Keratinocyte (primary cell): ENCODE data around the gene ARID3B. TPM values are rescaled to one million over a fixed set of nuclear protein-coding genes. Genes with fewer than 3 reads are reported as not detected.
A peak's percentile ranks its signal among the peaks of the same experiment; 100 is the strongest.

Experiments
- DNase-seq: peaks from one replicate; pipeline ENCODE4 v3.0.0-alpha.2; 2011; ENCODE audit warnings: low read depth, missing footprints, low spot score
- FAIRE-seq: peaks from 2 replicates; lab custom pipeline; 2011; peaks lifted over from hg19 to GRCh38; lab: Jason Lieb, UNC
- H2AFZ ChIP-seq: 2 replicates; pipeline ENCODE4 v1.6.0; 2012; ENCODE audit warnings: low read length, control low read depth, inconsistent platforms; ENCODE audit not compliant: control insufficient read depth
- H3K27ac ChIP-seq: 2 replicates; pipeline ENCODE4 v1.5.1; 2011; ENCODE audit warnings: low read length; ENCODE audit not compliant: control insufficient read depth, insufficient read depth
- H3K27me3 ChIP-seq: 3 replicates; pipeline ENCODE4 v1.6.0; 2011; ENCODE audit warnings: low read length; ENCODE audit not compliant: control insufficient read depth, insufficient read depth; ENCODE audit errors: extremely low read depth
- H3K36me3 ChIP-seq, 2 experiments: 2 replicates in 1 of 2; 3 replicates in 1 of 2; pipeline ENCODE4 v1.5.1; 2011; ENCODE audit warnings: low read length in 2 of 2, mild to moderate bottlenecking in 1 of 2; ENCODE audit not compliant: control insufficient read depth in 2 of 2, insufficient read depth in 2 of 2; ENCODE audit errors: extremely low read depth in 1 of 2
- H3K4me1 ChIP-seq: 3 replicates; pipeline ENCODE4 v1.5.1; 2011; ENCODE audit warnings: low read length; ENCODE audit not compliant: control insufficient read depth, insufficient read depth; ENCODE audit errors: extremely low read depth
- H3K4me2 ChIP-seq: 3 replicates; pipeline ENCODE4 v1.6.0; 2011; ENCODE audit warnings: low read depth, low read length; ENCODE audit not compliant: control insufficient read depth, insufficient read depth; ENCODE audit errors: extremely low read depth
- H3K4me3 ChIP-seq, 3 experiments: fragments of 200-600 bp in 1 of 3; sonication (generic) in 1 of 3; 2 replicates in 2 of 3; 3 replicates in 1 of 3; pipeline ENCODE4 v1.5.1; 2011 to 2016; ENCODE audit warnings: low read length in 3 of 3, mild to moderate bottlenecking in 3 of 3, control low read depth in 2 of 3, inconsistent platforms in 1 of 3, low read depth in 1 of 3, mixed read lengths in 1 of 3, mixed run types in 1 of 3, moderate library complexity in 1 of 3; ENCODE audit not compliant: control insufficient read depth in 2 of 3, insufficient read depth in 2 of 3; ENCODE audit errors: extremely low read depth in 1 of 3
- H3K79me2 ChIP-seq: 2 replicates; pipeline ENCODE4 v1.6.0; 2012; ENCODE audit warnings: low read length; ENCODE audit not compliant: control insufficient read depth, insufficient read depth
- H3K9ac ChIP-seq: 3 replicates; pipeline ENCODE4 v1.6.0; 2011; ENCODE audit warnings: low read length; ENCODE audit not compliant: control insufficient read depth, insufficient read depth; ENCODE audit errors: extremely low read depth
- H3K9me1 ChIP-seq: 3 replicates; pipeline ENCODE4 v1.6.0; 2011; ENCODE audit warnings: low read length; ENCODE audit not compliant: control insufficient read depth, insufficient read depth; ENCODE audit errors: extremely low read depth
- H3K9me3 ChIP-seq: 2 replicates; pipeline ENCODE4 v1.5.1; 2012; ENCODE audit warnings: low read depth, low read length; ENCODE audit not compliant: control insufficient read depth
- H4K20me1 ChIP-seq: 3 replicates; pipeline ENCODE4 v1.6.0; 2011; ENCODE audit warnings: low read length; ENCODE audit not compliant: control insufficient read depth, insufficient read depth; ENCODE audit errors: extremely low read depth
- EZH2 ChIP-seq: IDR thresholded peaks from one replicate; pipeline ENCODE4 v1.6.1; 2012; ENCODE audit warnings: inconsistent platforms, mild to moderate bottlenecking, low read length, moderate library complexity
- dilution Hi-C: fragments of 300-500 bp; cut with MboI; formaldehyde crosslinking; loops from one replicate; pipeline ENCODE4 v1.7.0; 2020; ENCODE audit warnings: low sequenced_read_pairs; ENCODE audit not compliant: extremely low pct_ligation_motif_present
- polyA plus RNA-seq, 5 experiments: library from polyadenylated mRNA; depleted of rRNA in 3 of 5; stranded (reverse) in 3 of 5; stranded (forward) in 1 of 5; unstranded in 1 of 5; fragments of >200 nt; gene quantifications; 1 replicate in 1 of 5; 2 replicates in 3 of 5; 3 replicates in 1 of 5; pipeline versions ENCODE4 v1.2.1 to v1.2.3, GENCODE V29; 2011 to 2012; ENCODE audit warnings: missing spikeins in 2 of 5, low read depth in 1 of 5, low replicate concordance in 1 of 5
- TF ChIP-seq, protein P1 (sequence below), 3 experiments: IDR thresholded peaks in 1 of 3; conservative IDR thresholded peaks in 1 of 3; optimal IDR thresholded peaks in 1 of 3; 2 replicates in 2 of 3; 3 replicates in 1 of 3; pipeline versions ENCODE3 to v1.5.1; 2011; ENCODE audit warnings: low read length in 3 of 3, mild to moderate bottlenecking in 3 of 3, moderate library complexity in 2 of 3, control low read depth in 1 of 3, inconsistent platforms in 1 of 3; ENCODE audit not compliant: insufficient read depth in 2 of 3; ENCODE audit errors: extremely low read depth in 1 of 3

Gene ARID3B
- polyA plus RNA-seq, 1 donor (not counting 4 experiments of a cell fraction or from before 2014, with no cell fraction given), result 3.6 TPM

DNA sequence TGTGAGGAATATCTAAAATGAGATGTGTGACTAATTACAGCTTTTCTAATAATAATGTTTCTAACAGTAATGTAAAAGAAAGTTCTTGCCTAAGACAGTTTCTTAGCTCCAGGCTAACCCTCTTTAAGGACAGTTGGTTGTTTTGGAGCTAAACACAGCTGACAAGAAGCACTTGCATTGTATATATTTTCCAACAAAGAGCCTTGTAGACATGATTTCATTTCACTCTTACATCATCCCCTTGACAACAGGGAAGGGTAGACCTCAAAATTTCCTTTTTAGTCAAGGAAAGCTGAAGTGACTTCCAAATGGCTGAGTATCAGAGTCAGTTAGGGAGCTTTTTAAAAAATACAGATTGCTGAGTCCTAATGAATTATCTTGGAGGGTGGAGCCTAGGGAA lies 4.1 kb downstream of the ARID3B start:
- Histone ChIP-seq H3K9me1 (no peaks in the 10 kb centered on the region), H4K20me1 (peaks cover 22% of the 10 kb centered on the region), H3K27me3 (no peaks in the 10 kb centered on the region), H3K9ac (no peak overlapping the region), H3K36me3 (peaks cover 5 to 7% of the 10 kb centered on the region in 2 experiments), H3K79me2 (peaks cover 15% of the 10 kb centered on the region), H3K27ac (no peak overlapping the region), H3K9me3 (no peaks in the 10 kb centered on the region), H3K4me2 (no peak overlapping the region), H3K4me1 (peaks cover 35% of the 10 kb centered on the region), H2AFZ (no peak overlapping the region), H3K4me3 (no peak overlapping the region)
- DNase-seq, result no peak
- no peak for FAIRE-seq
- TF ChIP-seq, protein P1, sequence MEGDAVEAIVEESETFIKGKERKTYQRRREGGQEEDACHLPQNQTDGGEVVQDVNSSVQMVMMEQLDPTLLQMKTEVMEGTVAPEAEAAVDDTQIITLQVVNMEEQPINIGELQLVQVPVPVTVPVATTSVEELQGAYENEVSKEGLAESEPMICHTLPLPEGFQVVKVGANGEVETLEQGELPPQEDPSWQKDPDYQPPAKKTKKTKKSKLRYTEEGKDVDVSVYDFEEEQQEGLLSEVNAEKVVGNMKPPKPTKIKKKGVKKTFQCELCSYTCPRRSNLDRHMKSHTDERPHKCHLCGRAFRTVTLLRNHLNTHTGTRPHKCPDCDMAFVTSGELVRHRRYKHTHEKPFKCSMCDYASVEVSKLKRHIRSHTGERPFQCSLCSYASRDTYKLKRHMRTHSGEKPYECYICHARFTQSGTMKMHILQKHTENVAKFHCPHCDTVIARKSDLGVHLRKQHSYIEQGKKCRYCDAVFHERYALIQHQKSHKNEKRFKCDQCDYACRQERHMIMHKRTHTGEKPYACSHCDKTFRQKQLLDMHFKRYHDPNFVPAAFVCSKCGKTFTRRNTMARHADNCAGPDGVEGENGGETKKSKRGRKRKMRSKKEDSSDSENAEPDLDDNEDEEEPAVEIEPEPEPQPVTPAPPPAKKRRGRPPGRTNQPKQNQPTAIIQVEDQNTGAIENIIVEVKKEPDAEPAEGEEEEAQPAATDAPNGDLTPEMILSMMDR (optimal IDR thresholded peaks at IDR 0.05 in 1 of 3, IDR thresholded peaks at IDR 0.05 in 1 of 3, conservative IDR thresholded peaks at IDR 0.05 in 1 of 3; ENCODE audit: extremely low read depth in 1 of 3, insufficient read depth in 2 of 3, low read length in 3 of 3), result no peak
- no peak for TF ChIP-seq EZH2
- dilution Hi-C loops, result no loop called here

DNA sequence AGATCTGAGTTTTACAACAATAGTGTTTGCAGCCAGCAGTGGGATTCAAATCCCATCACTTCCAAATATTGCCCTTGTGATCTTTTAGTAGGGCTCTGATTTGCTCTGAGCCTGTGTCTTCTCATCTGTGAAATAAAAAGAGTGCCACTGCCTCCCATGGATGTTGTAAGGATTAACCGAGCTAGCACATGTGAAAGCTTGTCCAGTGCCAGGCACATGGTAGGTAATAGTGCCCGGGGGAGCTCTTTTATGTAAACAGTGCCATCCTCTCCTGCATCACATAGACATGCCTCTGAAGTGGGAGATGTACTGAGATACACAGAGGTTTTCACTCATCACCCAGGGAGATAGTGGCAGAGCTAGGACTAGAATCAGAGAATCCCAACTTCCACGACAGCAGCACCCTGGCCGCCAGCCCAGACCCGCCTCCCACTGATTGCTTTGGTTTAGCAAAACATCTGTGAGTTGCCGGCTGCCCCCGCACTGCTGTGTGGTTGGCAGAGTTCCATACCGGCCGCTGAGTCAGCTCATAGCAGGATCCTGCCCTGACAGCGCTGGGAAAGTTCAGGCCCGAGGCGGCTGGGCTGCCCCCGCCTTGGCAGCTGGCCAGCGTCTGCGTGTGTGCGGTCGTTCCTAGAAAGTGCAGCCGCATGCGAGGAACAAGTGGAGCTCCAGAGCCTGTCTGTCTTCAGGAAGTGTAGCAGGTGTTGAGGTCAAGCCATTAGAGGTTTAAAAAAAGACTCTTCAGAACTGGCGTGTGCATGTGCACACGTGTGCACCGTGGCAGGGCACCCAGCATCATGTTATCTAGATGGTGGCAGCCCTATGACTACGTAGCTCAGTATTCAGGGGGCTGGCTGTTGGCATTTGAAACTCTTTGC lies 5.0 kb downstream of the ARID3B start:
- H3K79me2 ChIP-seq, result peaks cover 15% of the 10 kb centered on the region
- peaks cover 22% of the 10 kb centered on the region for H4K20me1 ChIP-seq

More for the DNA sequence above, 5.0 kb downstream of the ARID3B start:
- DNase-seq, result peak; percentile 93
- Histone ChIP-seq H3K9me1 (no peaks in the 10 kb centered on the region), H3K27ac (peak overlapping the region; percentile 38), H3K4me1 (peaks cover 35% of the 10 kb centered on the region), H3K9me3 (no peaks in the 10 kb centered on the region), H2AFZ (no peak overlapping the region), H3K27me3 (no peaks in the 10 kb centered on the region), H3K4me3 (no peak overlapping the region), H3K36me3 (peaks cover 6 to 8% of the 10 kb centered on the region in 2 experiments), H3K4me2 (peak overlapping the region; percentile 43), H3K9ac (peak overlapping the region; percentile 5)
- peak; percentile 83 for FAIRE-seq
- TF ChIP-seq, protein P1 (optimal IDR thresholded peaks at IDR 0.05 in 1 of 3, IDR thresholded peaks at IDR 0.05 in 1 of 3, conservative IDR thresholded peaks at IDR 0.05 in 1 of 3; ENCODE audit: extremely low read depth in 1 of 3, insufficient read depth in 2 of 3, low read length in 3 of 3), result peak in 2 of 3 experiments; percentile 39 to 42
- no peak for TF ChIP-seq EZH2
- dilution Hi-C loops, result no loop called here
